Activated T-cell treated with anti-CD3 and anti-CD28 coated beads, Interleukin-2, amount 50 U/mL, for 4 hours (primary cell): ENCODE measurements around the gene NEU4. TPM values are rescaled to one million over a fixed set of nuclear protein-coding genes. Genes with fewer than 3 reads are reported as not detected.
A peak's percentile ranks its signal among the peaks of the same experiment; 100 is the strongest.

ENCODE experiments used
- ATAC-seq, 2 donors: fragments of 200-7000 bp; cut with Tn5 transposase; one replicate each; pipeline ENCODE4 v1.10.0; 2021
- DNase-seq: peaks from one replicate; pipeline ENCODE4 v3.0.0-alpha.2; 2020
- H3K27me3 Mint-ChIP-seq: one replicate; pipeline ENCODE4 v1.8.0; 2021; ENCODE audit warnings: low read depth, mixed read lengths
- H3K36me3 Mint-ChIP-seq: one replicate; pipeline ENCODE4 v1.8.0; 2022; ENCODE audit warnings: mixed read lengths; ENCODE audit not compliant: insufficient read depth
- H3K4me1 Mint-ChIP-seq: one replicate; pipeline ENCODE4 v1.8.0; 2021; ENCODE audit warnings: low read depth, mixed read lengths
- H3K4me3 Mint-ChIP-seq: one replicate; pipeline ENCODE4 v1.8.0; 2021; ENCODE audit warnings: mild to moderate bottlenecking, moderate library complexity, mixed read lengths
- H3K9me3 Mint-ChIP-seq: one replicate; pipeline ENCODE4 v1.8.0; 2021; ENCODE audit warnings: mixed read lengths
- total RNA-seq, 3 donors: library from RNA; stranded (reverse); gene quantifications; one replicate each; pipeline ENCODE4 v1.2.1, GENCODE V29; 2021

Gene NEU4
- total RNA-seq, 3 donors from 2014 or later: 0.65 TPM; not detected in 2

DNA sequence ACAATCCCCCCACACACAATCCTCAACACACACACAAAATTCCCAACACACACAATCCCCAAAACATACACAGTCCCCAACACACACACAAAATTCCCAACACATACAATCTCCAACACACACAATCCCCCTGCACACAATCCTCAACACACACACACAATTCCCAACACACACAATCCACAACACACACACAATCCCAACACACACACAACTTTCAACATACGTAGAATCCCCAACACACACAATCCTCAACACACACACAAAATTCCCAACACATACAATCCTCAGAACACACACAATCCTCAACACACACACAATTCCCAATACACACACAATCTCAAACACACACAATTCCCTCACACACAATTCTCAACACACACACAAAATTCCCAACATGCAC is 52.3 kb downstream of the NEU4 start:
- H3K4me3 Mint-ChIP-seq: peak overlapping the region; percentile 46
- no peak for ATAC-seq
- no peaks in the 10 kb centered on the region for H3K9me3 Mint-ChIP-seq
- no peak for DNase-seq
- peaks cover 69% of the 10 kb centered on the region for H3K4me1 Mint-ChIP-seq
- H3K27me3 Mint-ChIP-seq: peaks cover 14% of the 10 kb centered on the region
- no peaks in the 10 kb centered on the region for H3K36me3 Mint-ChIP-seq

DNA sequence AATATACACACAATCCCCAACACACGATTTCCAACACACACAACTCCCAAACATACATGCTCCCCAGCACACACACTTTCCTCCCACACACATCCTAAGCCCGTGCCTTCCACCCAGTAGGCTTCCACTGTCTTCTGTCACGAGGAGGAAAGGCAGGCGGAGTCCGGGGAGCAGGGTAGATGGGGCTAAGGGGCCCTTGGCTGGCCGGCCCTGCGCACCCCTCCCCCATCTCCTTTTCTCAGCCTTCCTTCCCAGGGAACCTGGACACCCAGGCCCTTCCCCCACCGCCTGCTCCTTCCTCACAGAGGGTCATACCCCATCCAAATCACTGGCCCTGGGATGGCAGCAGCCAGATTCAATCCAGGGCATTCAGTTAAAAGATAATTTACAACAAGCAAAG is 53.1 kb downstream of the NEU4 start:
- no peaks in the 10 kb centered on the region for H3K9me3 Mint-ChIP-seq
- peaks cover 14% of the 10 kb centered on the region for H3K27me3 Mint-ChIP-seq
- no peaks in the 10 kb centered on the region for H3K36me3 Mint-ChIP-seq
- no peak for ATAC-seq
- H3K4me3 Mint-ChIP-seq: no peak overlapping the region
- peaks cover 65% of the 10 kb centered on the region for H3K4me1 Mint-ChIP-seq
- DNase-seq: no peak

DNA sequence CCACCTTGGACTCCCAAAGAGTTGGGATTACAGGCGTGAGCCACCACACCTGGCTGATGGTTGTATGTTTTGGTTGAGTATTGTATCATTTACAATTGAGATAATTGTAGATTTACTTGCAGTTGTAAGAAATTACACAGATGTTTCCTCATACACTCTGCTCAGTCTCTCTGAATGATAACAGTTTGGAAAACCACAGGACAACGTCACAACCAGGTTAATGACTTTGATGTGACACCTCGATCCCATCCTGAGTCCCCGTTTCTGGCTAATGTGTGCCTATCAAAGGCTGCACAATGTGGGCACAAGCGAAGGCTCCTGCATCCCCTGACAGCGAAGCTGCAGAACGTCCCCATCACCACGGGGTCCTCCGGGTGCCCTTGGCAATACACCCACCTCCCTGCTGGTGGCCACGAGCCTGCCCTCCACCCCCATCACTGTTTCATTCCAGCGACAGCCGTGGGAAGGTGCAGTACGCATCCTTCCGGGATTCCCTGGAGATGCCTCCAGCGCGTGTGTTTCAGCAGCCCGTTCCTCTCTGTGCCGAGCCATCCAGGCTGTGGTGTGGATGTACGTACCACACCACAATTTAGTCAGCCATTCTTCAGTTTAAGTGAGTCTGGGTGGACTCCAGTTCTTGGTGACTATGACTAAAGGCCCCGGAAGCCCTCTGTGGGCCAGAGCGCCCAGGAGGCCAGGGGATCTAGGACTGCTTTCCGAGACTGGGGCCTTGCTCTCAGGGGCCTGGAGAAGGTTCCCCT is 54.0 kb downstream of the NEU4 start:
- Mint-ChIP-seq H3K27me3 (peaks cover 14% of the 10 kb centered on the region), H3K4me1 (peaks cover 74% of the 10 kb centered on the region), H3K36me3 (no peaks in the 10 kb centered on the region), H3K9me3 (no peaks in the 10 kb centered on the region), H3K4me3 (peak overlapping the region; percentile 71)
- ATAC-seq: peak; percentile 4 to 26
- DNase-seq: no peak

GRCh38 chr2:241863536-241863954 is 54.6 kb downstream of the NEU4 start:
- peaks cover 78% of the 10 kb centered on the region for H3K4me1 Mint-ChIP-seq
- DNase-seq (peak; percentile 52), ATAC-seq (peak; percentile 35 to 46)
- peaks cover 14% of the 10 kb centered on the region for H3K27me3 Mint-ChIP-seq
- H3K9me3 Mint-ChIP-seq: no peaks in the 10 kb centered on the region
- H3K36me3 Mint-ChIP-seq: no peaks in the 10 kb centered on the region
- H3K4me3 Mint-ChIP-seq: peak overlapping the region; percentile 71

DNA sequence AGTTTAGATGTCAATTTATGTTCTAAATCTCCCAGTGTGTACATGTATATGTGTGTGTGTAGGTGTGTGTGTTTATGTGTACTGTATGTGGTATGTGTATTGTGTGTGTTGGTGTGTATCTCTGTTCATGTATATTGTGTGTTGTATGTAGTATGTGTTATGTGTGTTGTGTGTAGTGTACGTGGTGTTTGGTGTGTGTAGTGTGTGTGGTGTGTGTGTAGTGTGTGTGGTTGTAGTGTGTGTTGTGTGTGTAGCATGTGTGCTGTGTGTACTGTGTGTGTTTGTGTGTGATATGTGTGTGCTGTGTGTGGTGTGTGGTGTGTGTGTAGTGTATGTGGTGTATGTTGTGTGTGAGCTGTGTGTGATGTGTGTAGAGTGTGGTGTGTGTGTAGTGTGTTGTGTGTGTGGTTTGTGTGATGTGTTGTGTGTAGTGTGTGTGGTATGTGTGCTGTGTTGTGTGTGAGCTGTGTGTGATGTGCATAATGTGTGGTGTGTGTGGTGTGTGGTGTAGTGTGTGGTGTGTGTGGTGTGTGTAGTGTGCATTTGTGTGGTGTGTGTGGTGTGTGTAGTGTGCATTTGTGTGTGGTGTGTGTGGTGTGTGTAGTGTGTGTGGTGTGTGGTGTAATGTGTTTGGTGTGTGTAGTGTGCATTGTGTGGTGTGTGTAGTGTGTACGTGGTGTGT is 55.3 kb downstream of the NEU4 start:
- no peaks in the 10 kb centered on the region for H3K36me3 Mint-ChIP-seq
- peaks cover 14% of the 10 kb centered on the region for H3K27me3 Mint-ChIP-seq
- peak overlapping the region; percentile 71 for H3K4me3 Mint-ChIP-seq

GRCh38 chr2:241864850-241865213 is 55.8 kb downstream of the NEU4 start:
- H3K27me3 Mint-ChIP-seq: peaks cover 14% of the 10 kb centered on the region
- no peak for ATAC-seq
- no peaks in the 10 kb centered on the region for H3K9me3 Mint-ChIP-seq
- no peak for DNase-seq
- H3K4me1 Mint-ChIP-seq: peaks cover 81% of the 10 kb centered on the region
- H3K36me3 Mint-ChIP-seq: no peaks in the 10 kb centered on the region
- H3K4me3 Mint-ChIP-seq: no peak overlapping the region

More for the DNA sequence above, 55.3 kb downstream of the NEU4 start:
- Mint-ChIP-seq H3K4me1 (peaks cover 84% of the 10 kb centered on the region), H3K9me3 (no peaks in the 10 kb centered on the region)
- DNase-seq: no peak
- no peak for ATAC-seq

DNA sequence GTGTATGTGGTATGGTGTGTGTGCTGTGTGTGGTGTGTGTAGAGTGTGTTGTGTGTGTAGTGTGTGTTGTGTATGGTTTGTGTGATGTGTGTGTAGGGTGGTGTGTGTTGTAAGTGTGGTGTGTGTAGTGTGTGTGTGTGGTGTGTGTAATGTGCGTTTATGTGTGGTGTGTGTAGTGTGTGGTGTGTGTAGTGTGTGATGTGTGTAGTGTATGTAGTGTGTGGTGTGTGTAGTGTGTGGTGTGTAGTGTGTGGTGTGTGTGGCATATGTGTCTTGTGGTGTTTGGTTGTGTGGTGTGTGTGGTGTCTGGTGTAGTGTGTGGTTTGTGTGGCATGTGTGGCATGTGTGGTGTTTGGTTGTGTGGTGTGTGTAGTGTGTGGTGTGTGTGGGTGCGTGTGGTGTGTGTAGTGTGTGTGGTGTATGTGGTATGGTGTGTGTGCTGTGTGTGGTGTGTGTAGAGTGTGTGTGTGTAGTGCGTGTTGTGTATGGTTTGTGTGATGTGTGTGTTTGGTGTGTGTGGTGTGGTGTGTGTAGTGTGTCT is 56.5 kb downstream of the NEU4 start:
- H3K36me3 Mint-ChIP-seq: no peaks in the 10 kb centered on the region
- peaks cover 77% of the 10 kb centered on the region for H3K4me1 Mint-ChIP-seq
- DNase-seq: no peak
- H3K4me3 Mint-ChIP-seq: no peak overlapping the region
- no peaks in the 10 kb centered on the region for H3K9me3 Mint-ChIP-seq
- ATAC-seq: no peak
- H3K27me3 Mint-ChIP-seq: peaks cover 14% of the 10 kb centered on the region

DNA sequence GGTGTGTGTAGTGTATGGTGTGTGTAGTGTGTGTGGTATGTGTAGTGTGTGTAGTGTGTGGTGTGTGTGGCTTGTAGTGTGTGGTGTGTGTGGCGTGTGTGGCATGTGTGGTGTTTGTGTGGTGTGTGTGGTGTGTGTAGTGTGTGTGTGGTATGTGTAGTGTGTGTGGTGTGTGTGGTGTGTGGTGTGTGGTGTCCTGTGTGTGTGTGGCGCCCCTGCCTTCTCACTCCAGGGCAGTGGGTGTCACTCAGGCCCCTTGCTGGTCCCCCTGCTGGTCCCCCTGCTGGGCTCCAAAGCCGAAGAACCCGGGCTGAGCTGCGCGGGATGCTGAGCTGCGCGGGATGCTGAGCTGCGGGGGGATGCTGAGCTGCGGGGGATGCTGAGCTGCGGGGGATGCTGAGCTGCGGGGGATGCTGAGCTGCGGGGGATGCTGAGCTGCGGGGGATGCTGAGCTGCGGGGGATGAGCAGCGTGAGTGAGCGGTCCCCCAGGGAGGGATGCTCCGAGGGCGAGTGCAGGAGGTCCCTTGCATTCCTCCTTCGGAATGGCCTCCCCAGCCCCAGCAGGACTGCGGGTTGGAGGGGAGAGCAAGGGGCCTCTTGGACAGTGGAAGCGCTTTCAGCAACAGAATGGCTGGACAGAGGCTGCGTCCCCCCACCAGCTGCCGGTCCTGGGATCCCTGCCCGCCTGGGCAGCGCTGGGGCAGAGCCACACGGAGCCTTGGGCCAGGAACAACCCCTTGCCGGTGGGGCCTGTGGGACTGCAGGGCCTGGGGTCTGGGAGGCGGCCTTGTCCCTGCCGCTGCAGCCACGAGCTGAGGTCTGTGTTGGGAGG is 57.2 kb downstream of the NEU4 start:
- ATAC-seq (no peak), DNase-seq (no peak)
- peaks cover 77% of the 10 kb centered on the region for H3K4me1 Mint-ChIP-seq
- H3K36me3 Mint-ChIP-seq: no peaks in the 10 kb centered on the region
- H3K4me3 Mint-ChIP-seq: no peak overlapping the region
- H3K9me3 Mint-ChIP-seq: no peaks in the 10 kb centered on the region
- H3K27me3 Mint-ChIP-seq: peaks cover 14% of the 10 kb centered on the region

Other genes with a start within 250 kb of the NEU4 start
- 10 to 100 TPM; 58.6 to 61.8 (median 59.0) TPM for gene THAP4, start 172.0 kb upstream of the NEU4 start, total RNA-seq
- gene ATG4B, start 171.5 kb upstream of the NEU4 start, total RNA-seq: 10 to 100 TPM; 72.6 to 82.4 (median 75.3) TPM
- gene DTYMK, start 122.4 kb upstream of the NEU4 start, total RNA-seq: 100 to 1,000 TPM in 1 of 3 donors, 10 to 100 TPM in 2; 89.5 to 110 (median 94.9) TPM
- 10 to 100 TPM; 49.2 to 53.5 (median 51.8) TPM for gene ING5, start 107.2 kb upstream of the NEU4 start, total RNA-seq
- gene D2HGDH, start 74.6 kb upstream of the NEU4 start, total RNA-seq: 10 to 100 TPM; 13.9 to 22.5 (median 18.7) TPM
- under 1 TPM in 2 of 3 donors, not detected in 1; 0.23 to 0.33 TPM for gene GAL3ST2, start 32.4 kb upstream of the NEU4 start, total RNA-seq
- 100 to 1,000 TPM in 1 of 3 donors, 10 to 100 TPM in 2; 60.5 to 102 (median 77.3) TPM for gene PDCD1, start 49.7 kb downstream of the NEU4 start, total RNA-seq
- gene RTP5, start 60.5 kb downstream of the NEU4 start, total RNA-seq: under 1 TPM; 0.13 to 0.14 (median 0.13) TPM